ENCODE measurements around the gene FAM184B. TPM values are rescaled to one million over a fixed set of nuclear protein-coding genes. Genes with fewer than 3 reads are reported as not detected.

FAM184B gene
- polyA plus RNA-seq, 4 donors: 0.03 to 0.04 TPM; not detected in 2

Other genes starting within 250 kb of the FAM184B start
- gene LAP3, start 204.4 kb downstream of the FAM184B start, polyA plus RNA-seq: 100 to 1,000 TPM in 1 of 4 donors, 10 to 100 TPM in 3; 55.9 to 113 (median 69.0) TPM
- 10 to 100 TPM in 2 of 4 donors, 1 to 10 TPM in 2; 5.1 to 53.1 (median 10.6) TPM for gene MED28, start 167.0 kb downstream of the FAM184B start, polyA plus RNA-seq
- gene DCAF16, start 29.1 kb upstream of the FAM184B start, polyA plus RNA-seq: 10 to 100 TPM in 2 of 4 donors, 1 to 10 TPM in 2; 3.8 to 40.4 (median 8.4) TPM
- 10 to 100 TPM in 2 of 4 donors, 1 to 10 TPM in 1, under 1 TPM in 1; 0.54 to 11.7 (median 6.5) TPM for gene NCAPG, start 29.4 kb upstream of the FAM184B start, polyA plus RNA-seq
- gene LCORL, start 240.1 kb upstream of the FAM184B start, polyA plus RNA-seq: 10 to 100 TPM in 1 of 4 donors, 1 to 10 TPM in 3; 4.2 to 23.2 (median 9.5) TPM

All from small intestine (tissue), 4 donors.